Brain microvascular endothelial cell (primary cell): Measurements from ENCODE around the gene FRMD4B.

Source experiments
- DNase-seq: peaks from one replicate; pipeline ENCODE4 v3.0.0-alpha.2; 2020
- H3K27ac ChIP-seq: fragments of 250-450 bp; sonication (Bioruptor Pico); 2 replicates; pipeline ENCODE4 v1.5.1; 2020; ENCODE audit warnings: mild to moderate bottlenecking, moderate library complexity
- H3K27me3 ChIP-seq: fragments of 250-450 bp; sonication (Bioruptor Pico); replicated peaks from 2 replicates; pipeline ENCODE4 v1.5.1; 2020; ENCODE audit warnings: mild to moderate bottlenecking
- H3K36me3 ChIP-seq: fragments of 250-450 bp; sonication (Bioruptor Pico); replicated peaks from 2 replicates; pipeline ENCODE4 v1.5.1; 2020; ENCODE audit warnings: mild to moderate bottlenecking
- H3K4me3 ChIP-seq: 2 replicates; pipeline ENCODE4 v1.5.1; 2011; ENCODE audit warnings: low read depth, mild to moderate bottlenecking, control low read depth, low read length, moderate library complexity
- CTCF ChIP-seq: IDR thresholded peaks from 2 replicates; pipeline ENCODE4 v1.5.1; 2011; ENCODE audit warnings: low read depth, mild to moderate bottlenecking, moderate library complexity, low read length, control low read depth, inconsistent platforms; ENCODE audit errors: missing control alignments
- in situ Hi-C: cut with HindIII; loops from 2 replicates; pipeline ENCODE4 v1.10.0; 2017; ENCODE audit warnings: low sequenced_read_pairs, low pct_ligation_motif_present

The FRMD4B gene

GRCh38 chr3:69197922-69198530 lies 187.9 kb downstream of the FRMD4B start:
- Histone ChIP-seq H3K27ac (no peak overlapping the region), H3K4me3 (no peak overlapping the region), H3K27me3 (no peaks in the 10 kb centered on the region), H3K36me3 (no peaks in the 10 kb centered on the region)
- no peak for TF ChIP-seq CTCF
- in situ Hi-C loops: no loop called here
- no peak for DNase-seq

- Histone ChIP-seq H3K36me3 (no peaks in the 10 kb centered on the region), H3K27ac (no peak overlapping the region), H3K4me3 (no peak overlapping the region), H3K27me3 (no peaks in the 10 kb centered on the region)
- in situ Hi-C loops: no loop called here
- TF ChIP-seq CTCF: no peak
- DNase-seq: no peak
Measured at GRCh38 chr3:69197455-69197854, 188.4 kb downstream of the FRMD4B start.

- Histone ChIP-seq H3K27ac (no peak overlapping the region), H3K36me3 (no peaks in the 10 kb centered on the region), H3K4me3 (no peak overlapping the region), H3K27me3 (no peaks in the 10 kb centered on the region)
- DNase-seq: no peak
- in situ Hi-C loops: no loop called here
- TF ChIP-seq CTCF: no peak
Measured at GRCh38 chr3:69196876-69197275, 189.0 kb downstream of the FRMD4B start.

GRCh38 chr3:69194431-69195165 lies 191.3 kb downstream of the FRMD4B start:
- no peak for TF ChIP-seq CTCF
- Histone ChIP-seq H3K27ac (no peak overlapping the region), H3K27me3 (no peaks in the 10 kb centered on the region), H3K36me3 (no peaks in the 10 kb centered on the region), H3K4me3 (no peak overlapping the region)
- no peak for DNase-seq
- in situ Hi-C loops: no loop called here

- no peak for DNase-seq
- TF ChIP-seq CTCF: no peak
- Histone ChIP-seq H3K27ac (no peak overlapping the region), H3K4me3 (no peak overlapping the region), H3K36me3 (no peaks in the 10 kb centered on the region), H3K27me3 (no peaks in the 10 kb centered on the region)
- in situ Hi-C loops: no loop called here
Measured at GRCh38 chr3:69193749-69194148, 192.1 kb downstream of the FRMD4B start.
